ENCODE results near the gene RCOR3.

Gene RCOR3

GRCh38 chr1:211341999-211342398 is 82.8 kb downstream of the RCOR3 start:
- no peak for ATAC-seq
- TF ChIP-seq ARNTL (CRISPR knock-in tag; IDR thresholded peaks at IDR 0.05; ENCODE audit: borderline replicate concordance, low read depth): no peak
- TF ChIP-seq ZFP30 (CRISPR knock-in tag; IDR thresholded peaks at IDR 0.05): no peak
- no peak for TF ChIP-seq OSR1 (CRISPR knock-in tag; IDR thresholded peaks at IDR 0.05)
- no peak for TF ChIP-seq ZFP3 (CRISPR knock-in tag; IDR thresholded peaks at IDR 0.05)

GRCh38 chr1:211343607-211344006 is 84.4 kb downstream of the RCOR3 start:
- TF ChIP-seq ESRRG (CRISPR knock-in tag; IDR thresholded peaks at IDR 0.05) (no peak), OSR1 (CRISPR knock-in tag; IDR thresholded peaks at IDR 0.05) (no peak), ZFP3 (CRISPR knock-in tag; IDR thresholded peaks at IDR 0.05) (no peak), CREB5 (CRISPR knock-in tag; IDR thresholded peaks at IDR 0.05; ENCODE audit: low read depth) (no peak), POU6F1 (CRISPR knock-in tag; IDR thresholded peaks at IDR 0.05; ENCODE audit: borderline replicate concordance, low read depth) (no peak), GLIS3 (CRISPR knock-in tag; IDR thresholded peaks at IDR 0.05) (no peak), BACH2 (CRISPR knock-in tag; IDR thresholded peaks at IDR 0.05; ENCODE audit: borderline replicate concordance) (no peak), TOX (CRISPR knock-in tag; IDR thresholded peaks at IDR 0.05; ENCODE audit: borderline replicate concordance) (no peak), ZNF565 (CRISPR knock-in tag; conservative IDR thresholded peaks at IDR 0.05; ENCODE audit: low read depth) (no peak), RARB (CRISPR knock-in tag; IDR thresholded peaks at IDR 0.05) (no peak), PATZ1 (CRISPR knock-in tag; IDR thresholded peaks at IDR 0.05; ENCODE audit: borderline replicate concordance) (no peak), ISL1 (CRISPR knock-in tag; IDR thresholded peaks at IDR 0.05) (no peak), ARNTL (CRISPR knock-in tag; IDR thresholded peaks at IDR 0.05; ENCODE audit: borderline replicate concordance, low read depth) (no peak), PPARA (CRISPR knock-in tag; IDR thresholded peaks at IDR 0.05; ENCODE audit: borderline replicate concordance) (no peak), SNAI2 (CRISPR knock-in tag; IDR thresholded peaks at IDR 0.05) (no peak), CSDC2 (CRISPR knock-in tag; IDR thresholded peaks at IDR 0.05) (no peak)
- TF ChIP-seq, protein P1, sequence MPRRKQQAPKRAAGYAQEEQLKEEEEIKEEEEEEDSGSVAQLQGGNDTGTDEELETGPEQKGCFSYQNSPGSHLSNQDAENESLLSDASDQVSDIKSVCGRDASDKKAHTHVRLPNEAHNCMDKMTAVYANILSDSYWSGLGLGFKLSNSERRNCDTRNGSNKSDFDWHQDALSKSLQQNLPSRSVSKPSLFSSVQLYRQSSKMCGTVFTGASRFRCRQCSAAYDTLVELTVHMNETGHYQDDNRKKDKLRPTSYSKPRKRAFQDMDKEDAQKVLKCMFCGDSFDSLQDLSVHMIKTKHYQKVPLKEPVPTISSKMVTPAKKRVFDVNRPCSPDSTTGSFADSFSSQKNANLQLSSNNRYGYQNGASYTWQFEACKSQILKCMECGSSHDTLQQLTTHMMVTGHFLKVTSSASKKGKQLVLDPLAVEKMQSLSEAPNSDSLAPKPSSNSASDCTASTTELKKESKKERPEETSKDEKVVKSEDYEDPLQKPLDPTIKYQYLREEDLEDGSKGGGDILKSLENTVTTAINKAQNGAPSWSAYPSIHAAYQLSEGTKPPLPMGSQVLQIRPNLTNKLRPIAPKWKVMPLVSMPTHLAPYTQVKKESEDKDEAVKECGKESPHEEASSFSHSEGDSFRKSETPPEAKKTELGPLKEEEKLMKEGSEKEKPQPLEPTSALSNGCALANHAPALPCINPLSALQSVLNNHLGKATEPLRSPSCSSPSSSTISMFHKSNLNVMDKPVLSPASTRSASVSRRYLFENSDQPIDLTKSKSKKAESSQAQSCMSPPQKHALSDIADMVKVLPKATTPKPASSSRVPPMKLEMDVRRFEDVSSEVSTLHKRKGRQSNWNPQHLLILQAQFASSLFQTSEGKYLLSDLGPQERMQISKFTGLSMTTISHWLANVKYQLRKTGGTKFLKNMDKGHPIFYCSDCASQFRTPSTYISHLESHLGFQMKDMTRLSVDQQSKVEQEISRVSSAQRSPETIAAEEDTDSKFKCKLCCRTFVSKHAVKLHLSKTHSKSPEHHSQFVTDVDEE (CRISPR knock-in tag; IDR thresholded peaks at IDR 0.05): no peak
- ATAC-seq: no peak

GRCh38 chr1:211344152-211344618 is 85.0 kb downstream of the RCOR3 start:
- no peak for ATAC-seq
- TF ChIP-seq, protein P1 (CRISPR knock-in tag; IDR thresholded peaks at IDR 0.05): no peak
- TF ChIP-seq GLIS3 (CRISPR knock-in tag; IDR thresholded peaks at IDR 0.05) (no peak), ESRRG (CRISPR knock-in tag; IDR thresholded peaks at IDR 0.05) (no peak), ZNF70 (CRISPR knock-in tag; IDR thresholded peaks at IDR 0.05) (no peak)
- TF ChIP-seq, protein P2, sequence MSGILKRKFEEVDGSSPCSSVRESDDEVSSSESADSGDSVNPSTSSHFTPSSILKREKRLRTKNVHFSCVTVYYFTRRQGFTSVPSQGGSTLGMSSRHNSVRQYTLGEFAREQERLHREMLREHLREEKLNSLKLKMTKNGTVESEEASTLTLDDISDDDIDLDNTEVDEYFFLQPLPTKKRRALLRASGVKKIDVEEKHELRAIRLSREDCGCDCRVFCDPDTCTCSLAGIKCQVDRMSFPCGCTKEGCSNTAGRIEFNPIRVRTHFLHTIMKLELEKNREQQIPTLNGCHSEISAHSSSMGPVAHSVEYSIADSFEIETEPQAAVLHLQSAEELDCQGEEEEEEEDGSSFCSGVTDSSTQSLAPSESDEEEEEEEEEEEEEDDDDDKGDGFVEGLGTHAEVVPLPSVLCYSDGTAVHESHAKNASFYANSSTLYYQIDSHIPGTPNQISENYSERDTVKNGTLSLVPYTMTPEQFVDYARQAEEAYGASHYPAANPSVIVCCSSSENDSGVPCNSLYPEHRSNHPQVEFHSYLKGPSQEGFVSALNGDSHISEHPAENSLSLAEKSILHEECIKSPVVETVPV (CRISPR knock-in tag; IDR thresholded peaks at IDR 0.05): no peak

Data from SK-N-SH treated with all-trans-retinoic acid at 6 μM for 48 hours (cell line).